Coronary artery (tissue), 2 donors: ENCODE data around the gene FARP1.

Experiments used
- DNase-seq: peaks from one replicate; pipeline ENCODE4 v3.0.0-alpha.2; 2017; ENCODE audit warnings: low spot score
- H3K27ac ChIP-seq, 2 donors: fragments of 200-600 bp; sonication (generic); one replicate each; pipeline ENCODE4 v1.5.1; 2016 to 2019
- H3K4me3 ChIP-seq: fragments of 200-600 bp; sonication (generic); 2 replicates; pipeline ENCODE4 v1.5.1; 2016; ENCODE audit warnings: mild to moderate bottlenecking, moderate library complexity
- TF ChIP-seq, protein P1 (sequence below): fragments of 200-600 bp; sonication (generic); IDR thresholded peaks from one replicate; pipeline ENCODE4 v1.5.1; 2019; ENCODE audit warnings: antibody characterized with exemption

Gene FARP1

GRCh38 chr13:98327371-98328270 lies 184.7 kb downstream of the FARP1 start:
- TF ChIP-seq, protein P1, sequence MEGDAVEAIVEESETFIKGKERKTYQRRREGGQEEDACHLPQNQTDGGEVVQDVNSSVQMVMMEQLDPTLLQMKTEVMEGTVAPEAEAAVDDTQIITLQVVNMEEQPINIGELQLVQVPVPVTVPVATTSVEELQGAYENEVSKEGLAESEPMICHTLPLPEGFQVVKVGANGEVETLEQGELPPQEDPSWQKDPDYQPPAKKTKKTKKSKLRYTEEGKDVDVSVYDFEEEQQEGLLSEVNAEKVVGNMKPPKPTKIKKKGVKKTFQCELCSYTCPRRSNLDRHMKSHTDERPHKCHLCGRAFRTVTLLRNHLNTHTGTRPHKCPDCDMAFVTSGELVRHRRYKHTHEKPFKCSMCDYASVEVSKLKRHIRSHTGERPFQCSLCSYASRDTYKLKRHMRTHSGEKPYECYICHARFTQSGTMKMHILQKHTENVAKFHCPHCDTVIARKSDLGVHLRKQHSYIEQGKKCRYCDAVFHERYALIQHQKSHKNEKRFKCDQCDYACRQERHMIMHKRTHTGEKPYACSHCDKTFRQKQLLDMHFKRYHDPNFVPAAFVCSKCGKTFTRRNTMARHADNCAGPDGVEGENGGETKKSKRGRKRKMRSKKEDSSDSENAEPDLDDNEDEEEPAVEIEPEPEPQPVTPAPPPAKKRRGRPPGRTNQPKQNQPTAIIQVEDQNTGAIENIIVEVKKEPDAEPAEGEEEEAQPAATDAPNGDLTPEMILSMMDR, result no peak
- no peak overlapping the region for H3K27ac ChIP-seq
- DNase-seq, result no peak
- no peak overlapping the region for H3K4me3 ChIP-seq

DNA sequence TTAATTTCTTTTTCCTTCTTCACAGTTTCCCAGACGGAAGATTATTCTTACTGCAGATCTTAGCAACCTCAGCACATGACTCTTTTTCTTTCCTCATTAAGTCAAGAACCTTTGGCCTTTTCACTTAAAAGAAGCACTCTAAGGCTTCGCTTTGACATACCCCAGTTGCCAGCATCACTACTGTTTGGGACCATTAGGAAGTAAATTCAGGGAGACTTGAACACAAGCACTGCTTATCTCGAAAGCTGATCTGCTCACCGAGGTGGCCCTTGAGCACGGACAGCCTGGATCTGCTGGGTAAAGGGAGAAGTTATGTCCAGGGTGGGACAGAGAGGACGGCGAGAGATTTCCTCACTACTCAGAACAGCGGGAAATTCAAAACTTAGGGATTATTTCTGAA lies 185.6 kb downstream of the FARP1 start:
- no peak overlapping the region for H3K27ac ChIP-seq

GRCh38 chr13:98332222-98332621 lies 189.3 kb downstream of the FARP1 start:
- no peak for DNase-seq
- Histone ChIP-seq H3K27ac (no peak overlapping the region), H3K4me3 (no peak overlapping the region)
- TF ChIP-seq, protein P1, result no peak

More for the DNA sequence above, 185.6 kb downstream of the FARP1 start:
- no peak overlapping the region for H3K4me3 ChIP-seq
- TF ChIP-seq, protein P1, result no peak
- no peak for DNase-seq

DNA sequence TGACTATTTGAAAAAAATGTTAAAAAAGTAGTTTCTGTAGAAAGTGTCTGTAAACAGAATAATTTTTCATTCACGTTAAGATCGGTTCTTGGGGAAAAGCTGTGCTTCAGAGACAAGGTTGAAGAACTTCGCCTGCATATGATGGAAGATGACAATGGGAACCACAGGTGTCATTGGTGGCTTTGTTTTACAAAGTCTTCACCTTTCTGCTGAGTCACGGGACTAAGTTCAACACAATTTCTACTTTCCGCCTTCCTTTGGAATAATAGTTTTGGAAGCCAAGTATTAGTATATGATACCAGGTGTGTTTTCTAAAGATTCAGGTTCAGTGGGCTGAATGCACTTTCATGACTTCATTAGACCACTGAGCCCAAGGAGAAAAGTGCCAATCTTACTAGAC lies 189.8 kb downstream of the FARP1 start:
- DNase-seq, result no peak
- TF ChIP-seq, protein P1, result no peak
- Histone ChIP-seq H3K4me3 (no peak overlapping the region), H3K27ac (no peak overlapping the region)

- TF ChIP-seq, protein P1, result no peak
- no peak overlapping the region for H3K27ac ChIP-seq
- H3K4me3 ChIP-seq, result no peak overlapping the region
- peak; percentile 14 for DNase-seq
These were observed 190.6 kb downstream of the FARP1 start for GRCh38 chr13:98333486-98333885.

- TF ChIP-seq, protein P1, result no peak
- H3K4me3 ChIP-seq, result no peak overlapping the region
- DNase-seq, result no peak
- H3K27ac ChIP-seq, result no peak overlapping the region
These were observed 191.8 kb downstream of the FARP1 start for GRCh38 chr13:98334620-98335205.

- Histone ChIP-seq H3K4me3 (no peak overlapping the region), H3K27ac (no peak overlapping the region)
- TF ChIP-seq, protein P1, result no peak
- DNase-seq, result no peak
These were observed 192.8 kb downstream of the FARP1 start for GRCh38 chr13:98335721-98336120.
